H9 (cell line): ENCODE measurements around the gene ARHGEF10L. TPM values are rescaled to one million over a fixed set of nuclear protein-coding genes. Genes with fewer than 3 reads are reported as not detected.
A peak's percentile ranks its signal among the peaks of the same experiment; 100 is the strongest.

Experiments
- DNase-seq: peaks from one replicate; pipeline ENCODE4 v3.0.0-alpha.2; 2017
- H2AFZ ChIP-seq: one replicate; pipeline ENCODE4 v1.6.1; 2013; ENCODE audit warnings: mild to moderate bottlenecking, low read length, control low read depth, moderate library complexity
- H2AK5ac ChIP-seq: 2 replicates; pipeline ENCODE4 v1.6.1; 2013; ENCODE audit warnings: low read length, control low read depth, mixed read lengths; ENCODE audit not compliant: insufficient read length
- H2BK120ac ChIP-seq: one replicate; pipeline ENCODE4 v1.6.1; 2013; ENCODE audit warnings: low read depth, mild to moderate bottlenecking, low read length, control low read depth, inconsistent platforms; ENCODE audit not compliant: poor library complexity, severe bottlenecking
- H2BK12ac ChIP-seq: 2 replicates; pipeline ENCODE4 v1.6.1; 2013; ENCODE audit warnings: low read length, control low read depth, mixed read lengths, low read depth; ENCODE audit not compliant: insufficient read length
- H2BK15ac ChIP-seq: 2 replicates; pipeline ENCODE4 v1.6.1; 2013; ENCODE audit warnings: low read depth, low read length, control low read depth
- H2BK20ac ChIP-seq: one replicate; pipeline ENCODE4 v1.6.1; 2013; ENCODE audit warnings: low read depth, mild to moderate bottlenecking, low read length, control low read depth, inconsistent platforms; ENCODE audit not compliant: poor library complexity, severe bottlenecking
- H2BK5ac ChIP-seq: 2 replicates; pipeline ENCODE4 v1.6.1; 2013; ENCODE audit warnings: low read length, control low read depth, mixed read lengths; ENCODE audit not compliant: insufficient read length
- H3K14ac ChIP-seq: 2 replicates; pipeline ENCODE4 v1.6.1; 2013; ENCODE audit warnings: low read length, control low read depth; ENCODE audit not compliant: insufficient read depth
- H3K18ac ChIP-seq: 2 replicates; pipeline ENCODE4 v1.6.1; 2013; ENCODE audit warnings: low read depth, mild to moderate bottlenecking, mixed read lengths, low read length, control low read depth; ENCODE audit not compliant: insufficient read length
- H3K23ac ChIP-seq: 2 replicates; pipeline ENCODE4 v1.6.1; 2013; ENCODE audit warnings: low read length, control low read depth, mixed read lengths, low read depth; ENCODE audit not compliant: insufficient read length
- H3K23me2 ChIP-seq: 2 replicates; pipeline ENCODE4 v1.6.1; 2013; ENCODE audit warnings: low read depth, mild to moderate bottlenecking, mixed read lengths, low read length, control low read depth; ENCODE audit not compliant: insufficient read length, poor library complexity, severe bottlenecking
- H3K27ac ChIP-seq: 2 replicates; pipeline ENCODE4 v1.5.1; 2013; ENCODE audit warnings: low read length, control low read depth, mixed read lengths, low read depth; ENCODE audit not compliant: insufficient read length
- H3K27me3 ChIP-seq: 2 replicates; pipeline ENCODE4 v1.6.1; 2013; ENCODE audit warnings: low read length, control low read depth, inconsistent platforms; ENCODE audit not compliant: insufficient read depth
- H3K4ac ChIP-seq: 2 replicates; pipeline ENCODE4 v1.6.1; 2013; ENCODE audit warnings: low read depth, mild to moderate bottlenecking, control low read depth, inconsistent platforms, low read length, moderate library complexity
- H3K4me1 ChIP-seq: 2 replicates; pipeline ENCODE4 v1.6.1; 2013; ENCODE audit warnings: low read length, control low read depth, inconsistent platforms; ENCODE audit not compliant: insufficient read depth
- H3K4me2 ChIP-seq: 2 replicates; pipeline ENCODE4 v1.6.1; 2013; ENCODE audit warnings: low read length, control low read depth, mixed read lengths; ENCODE audit not compliant: insufficient read length, insufficient read depth
- H3K56ac ChIP-seq: 2 replicates; pipeline ENCODE4 v1.6.1; 2013; ENCODE audit warnings: low read depth, mild to moderate bottlenecking, mixed read lengths, low read length, control low read depth; ENCODE audit not compliant: insufficient read length
- H3K79me1 ChIP-seq: 2 replicates; pipeline ENCODE4 v1.6.1; 2013; ENCODE audit warnings: low read depth, mild to moderate bottlenecking, moderate library complexity, low read length, control low read depth, inconsistent platforms; ENCODE audit not compliant: insufficient read depth, poor library complexity, severe bottlenecking
- H3K79me2 ChIP-seq: 2 replicates; pipeline ENCODE4 v1.6.1; 2013; ENCODE audit warnings: low read length, control low read depth, inconsistent platforms; ENCODE audit not compliant: insufficient read depth
- H3K9ac ChIP-seq: 2 replicates; pipeline ENCODE4 v1.6.1; 2013; ENCODE audit warnings: low read length, control low read depth, mixed read lengths; ENCODE audit not compliant: insufficient read length; ENCODE audit errors: extremely low read depth
- H3K9me3 ChIP-seq: one replicate; pipeline ENCODE4 v1.6.1; 2013; ENCODE audit warnings: low read depth, low read length, inconsistent platforms; ENCODE audit not compliant: control insufficient read depth
- H3T11ph ChIP-seq: one replicate; pipeline ENCODE4 v1.6.1; 2013; ENCODE audit warnings: mild to moderate bottlenecking, low read length, control low read depth, inconsistent platforms
- H4K20me1 ChIP-seq: one replicate; pipeline ENCODE4 v1.6.1; 2013; ENCODE audit not compliant: control insufficient read depth, insufficient read length, insufficient read depth
- H4K5ac ChIP-seq: 2 replicates; pipeline ENCODE4 v1.6.1; 2013; ENCODE audit warnings: low read depth, mild to moderate bottlenecking, mixed read lengths, low read length, control low read depth; ENCODE audit not compliant: insufficient read length
- H4K8ac ChIP-seq: replicated peaks from 2 replicates; pipeline ENCODE4 v1.6.1; 2013; ENCODE audit warnings: low read length, control low read depth, mixed read lengths, low read depth; ENCODE audit not compliant: insufficient read length
- H4K91ac ChIP-seq: 2 replicates; pipeline ENCODE4 v1.6.1; 2013; ENCODE audit warnings: low read depth, mild to moderate bottlenecking, moderate library complexity, mixed read lengths, low read length, control low read depth; ENCODE audit not compliant: insufficient read length
- H3K27ac Mint-ChIP-seq, 3 experiments: 2 replicates in 2 of 3; 3 replicates in 1 of 3; pipeline ENCODE4 v1.8.0; 2020 to 2021; ENCODE audit warnings: mixed read lengths in 3 of 3, mild to moderate bottlenecking in 1 of 3, moderate library complexity in 1 of 3
- H3K27me3 Mint-ChIP-seq: 2 replicates; pipeline ENCODE4 v1.8.0; 2021; ENCODE audit warnings: low read depth, mild to moderate bottlenecking, moderate library complexity, mixed read lengths
- H3K36me3 Mint-ChIP-seq, 3 experiments: 2 replicates in 2 of 3; 3 replicates in 1 of 3; pipeline ENCODE4 v1.8.0; 2020 to 2021; ENCODE audit warnings: low read depth in 3 of 3, mixed read lengths in 3 of 3; ENCODE audit not compliant: insufficient read depth in 1 of 3
- H3K4me1 Mint-ChIP-seq, 2 experiments: 2 replicates each; pipeline ENCODE4 v1.8.0; 2020; ENCODE audit warnings: mixed read lengths in 2 of 2
- H3K4me3 Mint-ChIP-seq, 2 experiments: 2 replicates in 1 of 2; 3 replicates in 1 of 2; pipeline ENCODE4 v1.8.0; 2020 to 2021; ENCODE audit warnings: mild to moderate bottlenecking in 2 of 2, mixed read lengths in 2 of 2, moderate library complexity in 1 of 2
- H3K9me3 Mint-ChIP-seq, 2 experiments: 2 replicates in 1 of 2; 3 replicates in 1 of 2; pipeline ENCODE4 v1.8.0; 2020; ENCODE audit warnings: mild to moderate bottlenecking in 2 of 2, mixed read lengths in 2 of 2, moderate library complexity in 1 of 2
- WGBS: extraction: QIAGEN DNeasy Blood & Tissue Kit; methylation state at CpG from one replicate; pipeline ENCODE4 v1.1.7; 2013; ENCODE audit warnings: missing lambda C conversion rate, low lambda C conversion rate, mixed read lengths; ENCODE audit not compliant: insufficient read length; ENCODE audit errors: extremely low coverage; 5-methylcytosine and 5-hydroxymethylcytosine counted together
- total RNA-seq: library from RNA; stranded (reverse); gene quantifications from 2 replicates; pipeline ENCODE4 v1.2.1, GENCODE V29; 2021
- TF ChIP-seq, protein P1 (sequence below): fragments of 200-600 bp; sonication (generic); conservative IDR thresholded peaks from 3 replicates; pipeline ENCODE4 v1.8.0; 2021; ENCODE audit warnings: antibody characterized with exemption, mild to moderate bottlenecking

The ARHGEF10L gene
- total RNA-seq, 1 experiment from 2014 or later = 20.2 TPM

DNA sequence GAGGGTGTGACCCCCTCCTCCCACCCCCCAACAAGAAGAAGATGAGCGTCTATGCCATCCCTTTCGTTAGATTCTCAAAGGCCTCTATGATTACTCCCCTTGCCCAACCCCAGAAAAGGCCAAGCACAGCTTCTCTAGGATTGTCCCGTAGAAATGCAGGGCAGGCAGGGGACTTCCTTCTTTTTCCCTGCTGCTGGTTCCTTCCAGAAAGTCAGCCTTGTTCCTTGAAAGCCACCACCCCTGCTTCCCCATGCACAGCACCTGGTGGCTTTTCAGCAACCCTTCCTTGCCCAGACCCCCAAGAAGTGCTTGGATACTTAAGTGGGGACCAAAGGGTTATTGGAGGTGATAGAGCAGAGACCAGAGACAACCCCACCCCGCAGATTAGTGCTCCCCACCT, 75.1 kb downstream of the ARHGEF10L start:
- Histone ChIP-seq H3K9ac (no peak overlapping the region), H2BK12ac (no peak overlapping the region), H2BK15ac (no peak overlapping the region), H3K18ac (no peak overlapping the region), H2BK20ac (no peak overlapping the region), H2BK120ac (no peak overlapping the region), H3K14ac (no peak overlapping the region), H4K91ac (no peak overlapping the region), H3K56ac (no peak overlapping the region), H3T11ph (no peak overlapping the region), H3K27ac (no peak overlapping the region), H3K23me2 (no peaks in the 10 kb centered on the region), H3K4me2 (no peak overlapping the region), H3K9me3 (no peaks in the 10 kb centered on the region), H3K79me1 (no peaks in the 10 kb centered on the region), H3K27me3 (no peaks in the 10 kb centered on the region), H2BK5ac (no peak overlapping the region), H4K20me1 (no peaks in the 10 kb centered on the region), H3K4me1 (no peaks in the 10 kb centered on the region), H4K5ac (no peak overlapping the region), H2AK5ac (no peak overlapping the region), H3K79me2 (no peaks in the 10 kb centered on the region), H3K4ac (no peak overlapping the region), H4K8ac (no peak overlapping the region), H3K23ac (no peak overlapping the region), H2AFZ (no peak overlapping the region)
- no peaks in the 10 kb centered on the region for H3K9me3 Mint-ChIP-seq
- TF ChIP-seq, protein P1, sequence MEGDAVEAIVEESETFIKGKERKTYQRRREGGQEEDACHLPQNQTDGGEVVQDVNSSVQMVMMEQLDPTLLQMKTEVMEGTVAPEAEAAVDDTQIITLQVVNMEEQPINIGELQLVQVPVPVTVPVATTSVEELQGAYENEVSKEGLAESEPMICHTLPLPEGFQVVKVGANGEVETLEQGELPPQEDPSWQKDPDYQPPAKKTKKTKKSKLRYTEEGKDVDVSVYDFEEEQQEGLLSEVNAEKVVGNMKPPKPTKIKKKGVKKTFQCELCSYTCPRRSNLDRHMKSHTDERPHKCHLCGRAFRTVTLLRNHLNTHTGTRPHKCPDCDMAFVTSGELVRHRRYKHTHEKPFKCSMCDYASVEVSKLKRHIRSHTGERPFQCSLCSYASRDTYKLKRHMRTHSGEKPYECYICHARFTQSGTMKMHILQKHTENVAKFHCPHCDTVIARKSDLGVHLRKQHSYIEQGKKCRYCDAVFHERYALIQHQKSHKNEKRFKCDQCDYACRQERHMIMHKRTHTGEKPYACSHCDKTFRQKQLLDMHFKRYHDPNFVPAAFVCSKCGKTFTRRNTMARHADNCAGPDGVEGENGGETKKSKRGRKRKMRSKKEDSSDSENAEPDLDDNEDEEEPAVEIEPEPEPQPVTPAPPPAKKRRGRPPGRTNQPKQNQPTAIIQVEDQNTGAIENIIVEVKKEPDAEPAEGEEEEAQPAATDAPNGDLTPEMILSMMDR = no peak
- no CpG with 5 or more reads among the region's 4 CpGs for WGBS
- peaks cover 6 to 13% of the 10 kb centered on the region in 2 experiments for H3K4me1 Mint-ChIP-seq
- DNase-seq = no peak
- H3K27ac Mint-ChIP-seq = peak overlapping the region in 2 of 3 experiments; percentile 71 to 88; a peak in 3 of 7 replicates
- peaks cover 10 to 23% (median 16%) of the 10 kb centered on the region in 3 experiments; a peak in 6 of 7 replicates for H3K36me3 Mint-ChIP-seq
- H3K27me3 Mint-ChIP-seq = peaks cover 1% of the 10 kb centered on the region; the same call in 1 of the 2 replicates
- no peak overlapping the region for H3K4me3 Mint-ChIP-seq
